Aorta (tissue), 5 donors: ENCODE data around the gene SPRED2. TPM values are rescaled to one million over a fixed set of nuclear protein-coding genes. Genes with fewer than 3 reads are reported as not detected.

ENCODE experiments used
- ATAC-seq: fragments of 200-7000 bp; cut with Tn5 transposase; one replicate; pipeline ENCODE4 v1.9.1; 2022; ENCODE audit warnings: moderate library complexity; ENCODE audit not compliant: low FRiP score
- DNase-seq, 2 donors: peaks; one replicate each; pipeline ENCODE4 v3.0.0-alpha.2; 2020
- H3K27ac ChIP-seq, 2 donors: one replicate each; pipeline ENCODE4 v1.5.1; 2013; ENCODE audit warnings: low read length in 2 of 2, mild to moderate bottlenecking in 2 of 2, moderate library complexity in 2 of 2, control low read depth in 1 of 2, inconsistent platforms in 1 of 2, low read depth in 1 of 2
- H3K27me3 ChIP-seq, 2 donors: one replicate each; pipeline ENCODE4 v1.6.1; 2013; ENCODE audit warnings: control low read depth in 1 of 2, low read length in 1 of 2, mild to moderate bottlenecking in 1 of 2, moderate library complexity in 1 of 2; ENCODE audit not compliant: insufficient read depth in 2 of 2, control insufficient read depth in 1 of 2
- H3K36me3 ChIP-seq, 2 donors: one replicate each; pipeline ENCODE4 v1.6.1; 2013; ENCODE audit warnings: control low read depth in 1 of 2, low read length in 1 of 2, mild to moderate bottlenecking in 1 of 2; ENCODE audit not compliant: insufficient read depth in 2 of 2, control insufficient read depth in 1 of 2
- H3K4me1 ChIP-seq, 2 donors: one replicate each; pipeline ENCODE4 v1.6.1; 2013; ENCODE audit warnings: low read length in 2 of 2, control low read depth in 1 of 2, mild to moderate bottlenecking in 1 of 2, moderate library complexity in 1 of 2; ENCODE audit not compliant: insufficient read depth in 2 of 2, control insufficient read depth in 1 of 2
- H3K4me3 ChIP-seq, 2 donors: one replicate each; pipeline ENCODE4 v1.5.1; 2013; ENCODE audit warnings: low read length in 2 of 2, control low read depth in 1 of 2, mild to moderate bottlenecking in 1 of 2
- H3K9me3 ChIP-seq: one replicate; pipeline ENCODE4 v1.6.1; 2013; ENCODE audit warnings: mild to moderate bottlenecking, low read length; ENCODE audit not compliant: control insufficient read depth
- WGBS, 2 donors: extraction: QIAGEN DNeasy Blood & Tissue Kit; methylation state at CpG; one replicate each; pipeline ENCODE4 v1.1.7; 2013; 5-methylcytosine and 5-hydroxymethylcytosine counted together
- intact Hi-C, 2 donors: fragments of 100-400 bp; cut with DNase I; formaldehyde crosslinking; loops; one replicate each; pipeline versions ENCODE4 v1.14.2 to v1.15.0; 2022
- polyA plus RNA-seq, 2 donors: library from polyadenylated mRNA; stranded (reverse); fragments of 200-250 nt; gene quantifications; one replicate each; pipeline ENCODE4 v1.2.3, GENCODE V29; 2013
- total RNA-seq, 2 donors: library from RNA; stranded (reverse); fragmentation: NEBNext Ultra II Directional; extraction: Animal tissue kit (Norgen Biotek cat#: 25700); gene quantifications; one replicate each; pipeline ENCODE4 v1.2.1, GENCODE V29; 2021
- donor health status: healthy with polysubstance abuse.
- donor health status: Bipolar disorder and iron deficiency.
- donor health status: DM: no; HTN: no; CAD: no.
- donor health status: DM: no; HTN: no; CAD: no.
- donor health status: DM: yes; HTN: yes; CAD: no.

The SPRED2 gene
- total and polyA plus RNA-seq, 4 donors: 9.9 to 38.3 (median 28.1) TPM

- ATAC-seq (no peak), DNase-seq (no peak)
- no peak overlapping the region for H3K4me3 ChIP-seq
- no peaks in the 10 kb centered on the region for H3K36me3 ChIP-seq
- H3K27ac ChIP-seq: no peak overlapping the region
- no peaks in the 10 kb centered on the region for H3K27me3 ChIP-seq
- H3K4me1 ChIP-seq: no peaks in the 10 kb centered on the region
- 88 to 92% methylated on average over 3 of the region's 3 CpGs for WGBS, 2 donors
- no peaks in the 10 kb centered on the region for H3K9me3 ChIP-seq
- intact Hi-C loops: no loop called here
Measured at GRCh38 chr2:65388596-65389390, 43.6 kb downstream of the SPRED2 start.

DNA sequence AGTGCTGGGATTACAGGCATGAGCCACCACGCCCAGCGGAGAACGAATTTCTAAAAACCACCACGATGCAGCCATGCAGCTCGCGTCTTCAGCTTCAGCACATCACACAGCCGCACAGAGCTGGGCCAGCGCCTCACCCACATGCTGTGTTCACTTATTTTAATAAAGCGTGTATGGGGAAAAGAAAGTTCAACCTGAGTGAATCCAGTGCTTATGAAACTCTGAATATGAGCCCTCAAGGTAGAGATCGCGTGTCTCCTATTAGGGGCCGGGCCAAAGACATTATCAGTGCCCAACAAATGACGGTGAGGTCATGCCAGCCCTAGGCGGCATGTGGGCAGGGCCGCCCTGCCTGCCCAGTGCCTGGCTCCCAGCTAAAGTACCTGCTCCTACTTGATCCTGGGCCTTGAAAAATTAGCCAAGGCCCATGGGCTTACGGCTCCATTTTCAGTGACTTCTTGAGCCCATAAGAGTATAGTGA, 44.3 kb downstream of the SPRED2 start:
- Histone ChIP-seq H3K27me3 (no peaks in the 10 kb centered on the region), H3K9me3 (no peaks in the 10 kb centered on the region), H3K4me1 (peaks cover 0 to 4% of the 10 kb centered on the region in 2 donors), H3K4me3 (no peak overlapping the region), H3K27ac (no peak overlapping the region), H3K36me3 (no peaks in the 10 kb centered on the region)
- intact Hi-C loops: no loop called here
- ATAC-seq (no peak), DNase-seq (no peak)
- WGBS, 2 donors: 96 to 97% methylated on average over 16 of the region's 16 CpGs

DNA sequence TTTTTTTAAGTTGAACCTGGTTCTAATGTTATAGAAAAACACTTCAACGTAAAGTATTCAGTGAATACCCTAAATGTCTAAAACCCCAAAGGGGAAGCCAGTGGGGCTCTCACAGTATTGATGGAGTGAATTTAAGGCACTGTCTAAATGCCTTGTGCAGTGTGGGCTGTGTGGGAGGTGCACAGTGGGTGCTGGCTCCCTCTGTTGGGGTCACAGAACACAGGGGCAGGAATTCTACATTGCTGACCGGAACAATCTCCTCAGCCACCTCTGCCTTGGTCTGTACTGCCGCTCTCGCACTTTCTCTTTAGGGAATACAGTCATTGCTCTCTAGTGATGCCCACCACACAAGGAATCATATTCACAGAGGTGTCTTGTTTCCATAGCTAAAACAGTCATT, 45.4 kb downstream of the SPRED2 start:
- Histone ChIP-seq H3K27me3 (no peaks in the 10 kb centered on the region), H3K27ac (no peak overlapping the region), H3K36me3 (no peaks in the 10 kb centered on the region), H3K4me3 (no peak overlapping the region), H3K4me1 (peaks cover 0 to 4% of the 10 kb centered on the region in 2 donors), H3K9me3 (no peaks in the 10 kb centered on the region)
- WGBS, 2 donors: 96 to 97% methylated on average over 4 of the region's 4 CpGs
- intact Hi-C loops: no loop called here
- DNase-seq: no peak
- ATAC-seq: no peak

DNA sequence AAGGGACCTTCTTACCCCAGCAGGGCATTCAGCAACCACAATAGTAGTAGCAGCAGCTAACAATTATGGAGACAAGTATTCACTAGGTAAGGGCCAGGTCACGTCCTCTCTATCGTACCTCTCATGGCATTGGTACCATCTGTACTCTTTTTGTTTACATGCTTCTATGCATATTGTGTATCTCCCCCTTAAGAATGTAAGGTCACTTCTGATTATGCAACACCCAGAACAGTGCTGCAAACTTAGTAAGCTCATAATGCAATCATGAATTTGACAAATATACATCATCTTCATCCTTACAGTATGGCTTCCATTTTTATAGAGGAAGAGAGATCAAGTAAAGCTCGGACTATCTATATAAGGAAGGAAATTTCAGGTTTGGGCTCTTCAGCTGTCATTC, 46.1 kb downstream of the SPRED2 start:
- Histone ChIP-seq H3K27me3 (no peaks in the 10 kb centered on the region), H3K4me3 (no peak overlapping the region), H3K4me1 (peaks cover 0 to 4% of the 10 kb centered on the region in 2 donors), H3K9me3 (no peaks in the 10 kb centered on the region), H3K27ac (no peak overlapping the region), H3K36me3 (no peaks in the 10 kb centered on the region)
- ATAC-seq (no peak), DNase-seq (no peak)
- 93 to 96% methylated on average over 3 of the region's 3 CpGs for WGBS, 2 donors
- intact Hi-C loops: no loop called here

DNA sequence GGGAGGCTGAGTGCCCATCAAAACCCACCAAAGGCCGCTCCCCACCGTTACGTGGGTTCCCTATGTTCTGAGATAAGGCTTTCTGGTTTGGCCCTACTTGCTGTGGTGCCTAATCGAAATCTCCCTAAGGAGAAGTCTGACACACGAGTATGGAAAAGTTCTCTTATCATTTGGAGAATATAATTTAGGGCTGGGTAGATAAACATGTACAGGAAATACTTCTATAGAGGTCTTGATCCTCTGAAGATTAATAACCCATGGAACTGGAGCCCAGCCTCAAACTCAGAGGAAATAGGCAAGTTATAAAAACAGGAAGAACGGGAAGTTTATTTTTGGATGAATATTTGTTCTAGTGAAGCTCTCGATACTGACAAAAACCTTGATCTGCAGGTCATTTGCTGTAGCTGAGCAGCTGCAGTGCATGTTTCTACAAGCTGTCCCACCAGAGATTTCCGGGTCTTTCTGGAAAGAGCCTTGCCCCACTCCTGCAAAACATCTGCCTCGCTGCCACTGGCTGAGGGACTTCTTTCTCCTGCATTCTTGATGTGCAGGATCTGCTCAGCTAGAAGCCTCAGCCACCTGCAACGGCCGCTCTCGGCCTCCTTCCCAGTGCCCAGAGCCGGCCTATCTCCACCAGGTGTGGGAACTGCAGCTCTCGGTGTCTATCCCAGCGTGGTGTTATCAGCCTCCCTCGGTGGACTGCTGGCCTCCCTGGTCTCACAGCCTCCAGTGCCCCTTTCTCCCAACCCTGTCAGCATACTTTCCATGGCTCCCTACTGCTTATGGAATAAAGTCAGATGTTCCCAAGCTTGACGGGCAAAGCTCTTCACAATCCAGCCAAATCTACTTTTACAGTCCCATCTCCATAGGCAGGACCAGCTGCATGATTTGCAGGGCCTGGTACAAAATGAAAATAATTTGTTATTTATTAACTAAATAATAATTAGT, 48.6 kb downstream of the SPRED2 start:
- no peak overlapping the region for H3K27ac ChIP-seq
- no peaks in the 10 kb centered on the region for H3K9me3 ChIP-seq
- peaks cover 0 to 7% of the 10 kb centered on the region in 2 donors for H3K4me1 ChIP-seq
- no peaks in the 10 kb centered on the region for H3K27me3 ChIP-seq
- H3K36me3 ChIP-seq: no peaks in the 10 kb centered on the region
- 58 to 60% methylated on average over 17 of the region's 17 CpGs for WGBS, 2 donors
- DNase-seq (no peak), ATAC-seq (no peak)
- H3K4me3 ChIP-seq: no peak overlapping the region
- intact Hi-C loops: loop anchor here in 1 of 2 donors (5.0 kb wide), 1 partner anchor 48 kb away; the partner anchor contains the start of gene SPRED2

- peak; percentile 50 for ATAC-seq
Measured at GRCh38 chr2:65382776-65383357, 49.5 kb downstream of the SPRED2 start.

DNA sequence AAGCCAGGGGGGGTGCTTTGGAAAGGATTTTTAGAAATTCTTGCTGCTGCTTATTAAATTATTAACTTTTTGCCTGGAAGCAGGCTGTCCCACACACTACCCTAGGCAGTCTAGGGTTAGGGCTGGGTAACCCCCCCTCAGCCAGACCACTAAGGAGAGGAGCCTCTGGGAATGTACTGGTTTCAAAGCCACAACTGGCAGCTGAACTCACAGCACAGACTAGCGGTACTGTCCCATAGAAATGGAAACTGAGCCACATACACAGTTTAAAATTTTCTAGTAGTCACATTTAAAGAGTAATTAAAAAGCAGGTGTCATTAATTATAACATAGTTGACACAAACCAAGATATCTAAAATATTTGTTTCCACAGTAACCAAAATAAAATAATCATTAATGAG, 50.1 kb downstream of the SPRED2 start:
- H3K36me3 ChIP-seq: no peaks in the 10 kb centered on the region
- intact Hi-C loops: loop anchor here in 1 of 2 donors (5.0 kb wide), 1 partner anchor 50 kb away; the partner anchor contains the start of gene SPRED2
- no peaks in the 10 kb centered on the region for H3K9me3 ChIP-seq
- ATAC-seq (no peak), DNase-seq (no peak)
- peaks cover 0 to 7% of the 10 kb centered on the region in 2 donors for H3K4me1 ChIP-seq
- WGBS, 2 donors: 66 to 89% methylated on average over 1 of the region's 1 CpG
- no peak overlapping the region for H3K27ac ChIP-seq
- H3K27me3 ChIP-seq: no peaks in the 10 kb centered on the region
- H3K4me3 ChIP-seq: no peak overlapping the region

More at GRCh38 chr2:65382776-65383357, 49.5 kb downstream of the SPRED2 start:
- intact Hi-C loops: loop anchor here in 1 of 2 donors (5.0 kb wide), 1 partner anchor 49 kb away; the partner anchor contains the start of gene SPRED2
- no peaks in the 10 kb centered on the region for H3K9me3 ChIP-seq
- no peak overlapping the region for H3K27ac ChIP-seq
- DNase-seq: peak; percentile 89 to 94
- H3K4me1 ChIP-seq: peaks cover 0 to 7% of the 10 kb centered on the region in 2 donors
- H3K27me3 ChIP-seq: no peaks in the 10 kb centered on the region
- WGBS, 2 donors: 9 to 10% methylated on average over 20 of the region's 20 CpGs
- no peak overlapping the region for H3K4me3 ChIP-seq
- no peaks in the 10 kb centered on the region for H3K36me3 ChIP-seq

- Histone ChIP-seq H3K36me3 (no peaks in the 10 kb centered on the region), H3K27ac (no peak overlapping the region), H3K9me3 (no peaks in the 10 kb centered on the region), H3K4me1 (peaks cover 0 to 7% of the 10 kb centered on the region in 2 donors), H3K27me3 (no peaks in the 10 kb centered on the region), H3K4me3 (no peak overlapping the region)
- WGBS, 2 donors: 95 to 98% methylated on average over 5 of the region's 5 CpGs
- no peak for DNase-seq
- no peak for ATAC-seq
- intact Hi-C loops: loop anchor here in 1 of 2 donors (5.0 kb wide), 1 partner anchor 51 kb away; the partner anchor contains the start of gene SPRED2
Measured at GRCh38 chr2:65381607-65382051, 50.8 kb downstream of the SPRED2 start.
